ENCODE measurements around the gene FGD4. TPM values are rescaled to one million over a fixed set of nuclear protein-coding genes. Genes with fewer than 3 reads are reported as not detected.
"Not testable (repeated sequence)": the region's sequence is repeated elsewhere in the genome, so short reads cannot be mapped to it uniquely, and the experiment has no call there.

The FGD4 gene
- total RNA-seq, 1 experiment from 2014 or later: 39.7 TPM

- TF ChIP-seq ZNF532 (CRISPR knock-in tag; IDR thresholded peaks at IDR 0.05; ENCODE audit: borderline replicate concordance): no peak
- no peak for TF ChIP-seq FOXK1 (CRISPR knock-in tag; IDR thresholded peaks at IDR 0.05)
- no peak for TF ChIP-seq ZSCAN18 (CRISPR knock-in tag; IDR thresholded peaks at IDR 0.05)
Observed at GRCh38 chr12:32561931-32562341, 162.6 kb downstream of the FGD4 start (continued).

- DNase-seq (ENCODE audit: low spot score); ATAC-seq; POLR2A ChIA-PET; H3K27me3 Mint-ChIP-seq (ENCODE audit: low read depth); H3K9me3 Mint-ChIP-seq; CTCF ChIA-PET; H3K4me3 Mint-ChIP-seq: not testable (repeated sequence)
- Mint-ChIP-seq H3K27ac (peak overlapping the region; percentile 83; the same call in 1 of the 2 replicates), H3K36me3 (peaks cover 28% of the 10 kb centered on the region), H3K4me1 (peaks cover 57% of the 10 kb centered on the region)
Observed at GRCh38 chr12:32562413-32562812, 163.1 kb downstream of the FGD4 start.

- DNase-seq (ENCODE audit: low spot score) (no peak), ATAC-seq (peak; percentile 71)
- H3K36me3 Mint-ChIP-seq: peaks cover 26% of the 10 kb centered on the region
- no peak overlapping the region for H3K4me3 Mint-ChIP-seq
- peaks cover 4% of the 10 kb centered on the region for H3K9me3 Mint-ChIP-seq
- H3K27ac Mint-ChIP-seq: peak overlapping the region; percentile 78
- H3K27me3 Mint-ChIP-seq (ENCODE audit: low read depth): no peaks in the 10 kb centered on the region
- peaks cover 62% of the 10 kb centered on the region for H3K4me1 Mint-ChIP-seq
- CTCF ChIA-PET: no interaction called here
- POLR2A ChIA-PET: interaction anchor here (0.6 kb wide), 1 partner anchor 487 kb away, joined by 4 read pairs; no protein-coding TSS in a partner anchor
- 0 out of 2 replicates have a peak, but pooled peaks have one; percentile 38 for TF ChIP-seq ETV6 (CRISPR knock-in tag; IDR thresholded peaks at IDR 0.05)
- no peak for TF ChIP-seq RORB (CRISPR knock-in tag; IDR thresholded peaks at IDR 0.05)
Observed at GRCh38 chr12:32566663-32567295, 167.4 kb downstream of the FGD4 start.

- peak overlapping the region; percentile 78 for H3K27ac Mint-ChIP-seq
- no peak overlapping the region for H3K4me3 Mint-ChIP-seq
- peaks cover 21% of the 10 kb centered on the region for H3K36me3 Mint-ChIP-seq
- no peaks in the 10 kb centered on the region for H3K27me3 Mint-ChIP-seq (ENCODE audit: low read depth)
- TF ChIP-seq CBFB (CRISPR knock-in tag; IDR thresholded peaks at IDR 0.05; ENCODE audit: low read depth) (no peak), ZNF138 (CRISPR knock-in tag; conservative IDR thresholded peaks at IDR 0.05) (no peak)
- H3K4me1 Mint-ChIP-seq: peaks cover 57% of the 10 kb centered on the region
- DNase-seq (ENCODE audit: low spot score) (no peak), ATAC-seq (peak; percentile 60)
- POLR2A ChIA-PET: no interaction called here
- no peaks in the 10 kb centered on the region for H3K9me3 Mint-ChIP-seq
- CTCF ChIA-PET: no interaction called here
Observed at GRCh38 chr12:32567296-32567674, 167.9 kb downstream of the FGD4 start.

- Mint-ChIP-seq H3K4me3 (no peak overlapping the region), H3K27ac (no peak overlapping the region), H3K9me3 (no peaks in the 10 kb centered on the region), H3K4me1 (peaks cover 57% of the 10 kb centered on the region), H3K36me3 (peaks cover 18% of the 10 kb centered on the region), H3K27me3 (ENCODE audit: low read depth) (no peaks in the 10 kb centered on the region)
- ChIA-PET CTCF (interaction anchor here (0.6 kb wide), 1 partner anchor 22 kb away, joined by 5 read pairs; no protein-coding TSS in a partner anchor), POLR2A (no interaction called here)
- DNase-seq (ENCODE audit: low spot score): no peak
- ATAC-seq: no peak
- no peak for TF ChIP-seq ZNF396 (CRISPR knock-in tag; IDR thresholded peaks at IDR 0.05; ENCODE audit: borderline replicate concordance)
- no peak for TF ChIP-seq ZNF138 (CRISPR knock-in tag; conservative IDR thresholded peaks at IDR 0.05)
- no peak for TF ChIP-seq ZBTB21 (CRISPR knock-in tag; IDR thresholded peaks at IDR 0.05; ENCODE audit: borderline replicate concordance)
- no peak for TF ChIP-seq ATF3 (CRISPR knock-in tag; conservative IDR thresholded peaks at IDR 0.05)
- no peak for TF ChIP-seq AFF4 (CRISPR knock-in tag; IDR thresholded peaks at IDR 0.05; ENCODE audit: borderline replicate concordance)
- TF ChIP-seq CREB1 (CRISPR knock-in tag; IDR thresholded peaks at IDR 0.05): no peak
- no peak for TF ChIP-seq GABPB1 (CRISPR knock-in tag; IDR thresholded peaks at IDR 0.05)
- TF ChIP-seq ZNF425 (CRISPR knock-in tag; conservative IDR thresholded peaks at IDR 0.05): no peak
Observed at GRCh38 chr12:32568228-32568627, 168.9 kb downstream of the FGD4 start.

Data from WTC11 (cell line).